ENCODE data around the gene APOBEC3H.

Gene APOBEC3H

GRCh38 chr22:39080052-39080762, 16.8 kb upstream of the APOBEC3H start:
- TF ChIP-seq, protein P1, sequence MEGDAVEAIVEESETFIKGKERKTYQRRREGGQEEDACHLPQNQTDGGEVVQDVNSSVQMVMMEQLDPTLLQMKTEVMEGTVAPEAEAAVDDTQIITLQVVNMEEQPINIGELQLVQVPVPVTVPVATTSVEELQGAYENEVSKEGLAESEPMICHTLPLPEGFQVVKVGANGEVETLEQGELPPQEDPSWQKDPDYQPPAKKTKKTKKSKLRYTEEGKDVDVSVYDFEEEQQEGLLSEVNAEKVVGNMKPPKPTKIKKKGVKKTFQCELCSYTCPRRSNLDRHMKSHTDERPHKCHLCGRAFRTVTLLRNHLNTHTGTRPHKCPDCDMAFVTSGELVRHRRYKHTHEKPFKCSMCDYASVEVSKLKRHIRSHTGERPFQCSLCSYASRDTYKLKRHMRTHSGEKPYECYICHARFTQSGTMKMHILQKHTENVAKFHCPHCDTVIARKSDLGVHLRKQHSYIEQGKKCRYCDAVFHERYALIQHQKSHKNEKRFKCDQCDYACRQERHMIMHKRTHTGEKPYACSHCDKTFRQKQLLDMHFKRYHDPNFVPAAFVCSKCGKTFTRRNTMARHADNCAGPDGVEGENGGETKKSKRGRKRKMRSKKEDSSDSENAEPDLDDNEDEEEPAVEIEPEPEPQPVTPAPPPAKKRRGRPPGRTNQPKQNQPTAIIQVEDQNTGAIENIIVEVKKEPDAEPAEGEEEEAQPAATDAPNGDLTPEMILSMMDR (IDR thresholded peaks at IDR 0.05; ENCODE audit: extremely low read depth, insufficient read depth, missing control alignments) = no peak
- DNase-seq (ENCODE audit: low spot score) = no peak
- in situ Hi-C loops (cut with MboI; ENCODE audit: low pct_unique_long_range_greater_than_20kb, low sequenced_read_pairs, unreplicated experiment) = no loop called here

DNA sequence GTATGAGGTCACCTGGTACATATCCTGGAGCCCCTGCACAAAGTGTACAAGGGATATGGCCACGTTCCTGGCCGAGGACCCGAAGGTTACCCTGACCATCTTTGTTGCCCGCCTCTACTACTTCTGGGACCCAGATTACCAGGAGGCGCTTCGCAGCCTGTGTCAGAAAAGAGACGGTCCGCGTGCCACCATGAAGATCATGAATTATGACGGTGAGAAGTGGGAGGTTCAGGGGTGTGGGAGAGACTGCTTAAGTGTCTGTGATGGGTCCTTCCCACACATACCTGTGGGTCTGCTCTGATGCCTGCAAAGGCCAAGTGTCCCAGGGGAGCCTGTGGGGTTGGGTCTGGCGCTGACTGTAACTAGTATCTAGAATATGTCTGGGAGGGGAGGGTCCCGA, 16.0 kb upstream of the APOBEC3H start:
- no peak for DNase-seq (ENCODE audit: low spot score)
- in situ Hi-C loops (cut with MboI; ENCODE audit: low pct_unique_long_range_greater_than_20kb, low sequenced_read_pairs, unreplicated experiment) = no loop called here
- TF ChIP-seq, protein P1 (IDR thresholded peaks at IDR 0.05; ENCODE audit: extremely low read depth, insufficient read depth, missing control alignments) = no peak

DNA sequence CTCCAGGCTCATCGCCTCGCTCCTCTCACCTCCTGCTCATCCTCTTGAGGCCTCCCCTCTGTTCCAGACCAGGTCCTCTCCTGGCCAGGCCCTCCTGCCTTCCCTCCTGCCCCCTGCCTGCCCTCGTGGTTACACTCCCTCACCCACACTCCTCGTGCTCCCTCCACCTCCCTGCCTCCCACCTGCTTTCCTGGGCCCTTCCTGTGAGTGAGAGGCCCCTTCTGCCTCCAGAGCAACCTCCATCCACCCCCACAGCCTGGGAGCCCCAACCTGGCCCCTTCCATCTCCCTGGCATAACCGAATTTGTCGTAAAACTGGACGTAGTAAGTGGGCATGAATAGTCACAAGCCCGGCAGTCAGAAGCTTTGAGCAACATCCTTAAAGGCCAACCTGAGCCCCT, 15.4 kb upstream of the APOBEC3H start:
- in situ Hi-C loops (cut with MboI; ENCODE audit: low pct_unique_long_range_greater_than_20kb, low sequenced_read_pairs, unreplicated experiment) = no loop called here
- TF ChIP-seq, protein P1 (IDR thresholded peaks at IDR 0.05; ENCODE audit: extremely low read depth, insufficient read depth, missing control alignments) = no peak
- no peak for DNase-seq (ENCODE audit: low spot score)

- TF ChIP-seq, protein P1 (IDR thresholded peaks at IDR 0.05; ENCODE audit: extremely low read depth, insufficient read depth, missing control alignments) = no peak
- in situ Hi-C loops (cut with MboI; ENCODE audit: low pct_unique_long_range_greater_than_20kb, low sequenced_read_pairs, unreplicated experiment) = no loop called here
- no peak for DNase-seq (ENCODE audit: low spot score)
These were observed 13.6 kb upstream of the APOBEC3H start for GRCh38 chr22:39083212-39084165.

GRCh38 chr22:39084666-39085065, 12.4 kb upstream of the APOBEC3H start:
- TF ChIP-seq, protein P1 (IDR thresholded peaks at IDR 0.05; ENCODE audit: extremely low read depth, insufficient read depth, missing control alignments) = no peak
- in situ Hi-C loops (cut with MboI; ENCODE audit: low pct_unique_long_range_greater_than_20kb, low sequenced_read_pairs, unreplicated experiment) = no loop called here

GRCh38 chr22:39087098-39087497, 9.9 kb upstream of the APOBEC3H start:
- TF ChIP-seq, protein P1 (IDR thresholded peaks at IDR 0.05; ENCODE audit: extremely low read depth, insufficient read depth, missing control alignments) = no peak

More at GRCh38 chr22:39084666-39085065, 12.4 kb upstream of the APOBEC3H start:
- no peak for DNase-seq (ENCODE audit: low spot score)

More at GRCh38 chr22:39087098-39087497, 9.9 kb upstream of the APOBEC3H start:
- in situ Hi-C loops (cut with MboI; ENCODE audit: low pct_unique_long_range_greater_than_20kb, low sequenced_read_pairs, unreplicated experiment) = no loop called here
- no peak for DNase-seq (ENCODE audit: low spot score)

All from GM13977 (cell line).